ENCODE data around the gene LRMDA. TPM values are rescaled to one million over a fixed set of nuclear protein-coding genes. Genes with fewer than 3 reads are reported as not detected.

Gene LRMDA
- total RNA-seq, 1 experiment from 2014 or later = not detected

- Histone ChIP-seq H3K27ac (ENCODE audit: low read depth, low read length, poor library complexity, severe bottlenecking) (no peak overlapping the region), H3K4me1 (ENCODE audit: insufficient read depth, low read length, poor library complexity, severe bottlenecking) (peaks cover 4% of the 10 kb centered on the region), H3K9me3 (ENCODE audit: low read depth, low read length, poor library complexity, severe bottlenecking) (no peaks in the 10 kb centered on the region), H3K4me3 (ENCODE audit: low read depth, low read length, poor library complexity, severe bottlenecking) (no peak overlapping the region), H3K36me3 (ENCODE audit: insufficient read depth, low read length, poor library complexity, severe bottlenecking) (no peaks in the 10 kb centered on the region), H3K27me3 (replicated peaks; ENCODE audit: insufficient read depth, low read depth, low read length, poor library complexity) (peaks cover 17% of the 10 kb centered on the region)
- no TSS peak for BruUV-seq (replicated peaks)
- ChIA-PET CTCF (no interaction called here), POLR2A (ENCODE audit: low non-redundant PET) (no interaction called here)
- TF ChIP-seq CTCF (conservative IDR thresholded peaks at IDR 0.05; ENCODE audit: low read depth, low read length) (no peak), EZH2 (IDR thresholded peaks at IDR 0.05; ENCODE audit: borderline replicate concordance, low read depth, low read length, poor library complexity, severe bottlenecking) (no peak)
- DNase-seq (ENCODE audit: low spot score) = no peak
- intact Hi-C loops (cut with micrococcal nuclease; ENCODE audit: unreplicated experiment) = no loop called here
Measured at GRCh38 chr10:75508814-75509306, 77.4 kb downstream of the LRMDA start.

- no TSS peak for BruUV-seq (replicated peaks)
- CTCF ChIA-PET = no interaction called here
- Histone ChIP-seq H3K27me3 (replicated peaks; ENCODE audit: insufficient read depth, low read depth, low read length, poor library complexity) (peaks cover 17% of the 10 kb centered on the region), H3K36me3 (ENCODE audit: insufficient read depth, low read length, poor library complexity, severe bottlenecking) (no peaks in the 10 kb centered on the region), H3K4me1 (ENCODE audit: insufficient read depth, low read length, poor library complexity, severe bottlenecking) (peaks cover 4% of the 10 kb centered on the region), H3K4me3 (ENCODE audit: low read depth, low read length, poor library complexity, severe bottlenecking) (no peak overlapping the region), H3K9me3 (ENCODE audit: low read depth, low read length, poor library complexity, severe bottlenecking) (no peaks in the 10 kb centered on the region), H3K27ac (ENCODE audit: low read depth, low read length, poor library complexity, severe bottlenecking) (no peak overlapping the region)
- POLR2A ChIA-PET (ENCODE audit: low non-redundant PET) = no interaction called here
- no peak for DNase-seq (ENCODE audit: low spot score)
- no peak for TF ChIP-seq CTCF (conservative IDR thresholded peaks at IDR 0.05; ENCODE audit: low read depth, low read length)
- TF ChIP-seq EZH2 (IDR thresholded peaks at IDR 0.05; ENCODE audit: borderline replicate concordance, low read depth, low read length, poor library complexity, severe bottlenecking) = no peak
- intact Hi-C loops (cut with micrococcal nuclease; ENCODE audit: unreplicated experiment) = no loop called here
Measured at GRCh38 chr10:75509706-75510105, 78.3 kb downstream of the LRMDA start.

- H3K9me3 ChIP-seq (ENCODE audit: low read depth, low read length, poor library complexity, severe bottlenecking) = no peaks in the 10 kb centered on the region
- intact Hi-C loops (cut with micrococcal nuclease; ENCODE audit: unreplicated experiment) = no loop called here
- no TSS peak for BruUV-seq (replicated peaks)
- no peak for DNase-seq (ENCODE audit: low spot score)
- H3K36me3 ChIP-seq (ENCODE audit: insufficient read depth, low read length, poor library complexity, severe bottlenecking) = no peaks in the 10 kb centered on the region
- peaks cover 4% of the 10 kb centered on the region for H3K4me1 ChIP-seq (ENCODE audit: insufficient read depth, low read length, poor library complexity, severe bottlenecking)
- H3K27me3 ChIP-seq (replicated peaks; ENCODE audit: insufficient read depth, low read depth, low read length, poor library complexity) = peaks cover 17% of the 10 kb centered on the region
- ChIA-PET POLR2A (ENCODE audit: low non-redundant PET) (no interaction called here), CTCF (no interaction called here)
- H3K4me3 ChIP-seq (ENCODE audit: low read depth, low read length, poor library complexity, severe bottlenecking) = no peak overlapping the region
- no peak for TF ChIP-seq EZH2 (IDR thresholded peaks at IDR 0.05; ENCODE audit: borderline replicate concordance, low read depth, low read length, poor library complexity, severe bottlenecking)
- no peak for TF ChIP-seq CTCF (conservative IDR thresholded peaks at IDR 0.05; ENCODE audit: low read depth, low read length)
- no peak overlapping the region for H3K27ac ChIP-seq (ENCODE audit: low read depth, low read length, poor library complexity, severe bottlenecking)
Measured at GRCh38 chr10:75511011-75511410, 79.6 kb downstream of the LRMDA start.
